Astrocyte (in vitro differentiated cells and primary cell): ENCODE measurements around the gene OGFOD3. TPM values are rescaled to one million over a fixed set of nuclear protein-coding genes. Genes with fewer than 3 reads are reported as not detected.
A peak's percentile ranks its signal among the peaks of the same experiment; 100 is the strongest.
"Not testable (repeated sequence)": the region's sequence is repeated elsewhere in the genome, so short reads cannot be mapped to it uniquely, and the experiment has no call there.

Experiments used
- DNase-seq: peaks from one replicate; pipeline ENCODE4 v3.0.0-alpha.2; 2010; ENCODE audit warnings: low read depth
- FAIRE-seq: peaks from 2 replicates; lab custom pipeline; 2011; peaks lifted over from hg19 to GRCh38; lab: Jason Lieb, UNC
- H2AFZ ChIP-seq: 2 replicates; pipeline ENCODE4 v1.6.0; 2012; ENCODE audit warnings: low read depth, low read length, inconsistent platforms
- H3K27ac ChIP-seq: 2 replicates; pipeline ENCODE4 v1.5.1; 2011; ENCODE audit warnings: low read depth, low read length, inconsistent platforms
- H3K27me3 ChIP-seq: 2 replicates; pipeline ENCODE4 v1.6.0; 2011; ENCODE audit warnings: low read length, inconsistent platforms; ENCODE audit not compliant: insufficient read depth
- H3K36me3 ChIP-seq: 2 replicates; pipeline ENCODE4 v1.5.1; 2011; ENCODE audit warnings: low read length, inconsistent platforms; ENCODE audit not compliant: insufficient read depth
- H3K4me1 ChIP-seq: 2 replicates; pipeline ENCODE4 v1.5.1; 2011; ENCODE audit warnings: low read length, inconsistent platforms; ENCODE audit not compliant: insufficient read depth
- H3K4me2 ChIP-seq: 2 replicates; pipeline ENCODE4 v1.6.0; 2012; ENCODE audit warnings: low read length, inconsistent platforms
- H3K4me3 ChIP-seq: 2 replicates; pipeline ENCODE4 v1.5.1; 2011; ENCODE audit warnings: low read depth, mild to moderate bottlenecking, low read length, inconsistent platforms; ENCODE audit not compliant: insufficient read depth
- H3K79me2 ChIP-seq: 2 replicates; pipeline ENCODE4 v1.6.0; 2012; ENCODE audit warnings: mild to moderate bottlenecking, low read length, inconsistent platforms; ENCODE audit not compliant: insufficient read depth
- H3K9ac ChIP-seq: 2 replicates; pipeline ENCODE4 v1.6.0; 2012; ENCODE audit warnings: mild to moderate bottlenecking, low read length, inconsistent platforms
- H3K9me3 ChIP-seq: 2 replicates; pipeline ENCODE4 v1.5.1; 2012; ENCODE audit warnings: low read depth, mild to moderate bottlenecking, low read length, inconsistent platforms; ENCODE audit not compliant: insufficient read depth
- H4K20me1 ChIP-seq: 2 replicates; pipeline ENCODE4 v1.6.0; 2012; ENCODE audit warnings: low read length, inconsistent platforms; ENCODE audit not compliant: insufficient read depth
- H3K27ac Mint-ChIP-seq: one replicate; pipeline ENCODE4 v1.8.0; 2021; ENCODE audit warnings: mild to moderate bottlenecking, mixed read lengths; ENCODE audit not compliant: unreplicated experiment
- H3K27me3 Mint-ChIP-seq: one replicate; pipeline ENCODE4 v1.8.0; 2021; ENCODE audit warnings: low read depth, mixed read lengths; ENCODE audit not compliant: unreplicated experiment
- H3K36me3 Mint-ChIP-seq: one replicate; pipeline ENCODE4 v1.8.0; 2021; ENCODE audit warnings: low read depth, mixed read lengths; ENCODE audit not compliant: unreplicated experiment
- H3K4me1 Mint-ChIP-seq: one replicate; pipeline ENCODE4 v1.8.0; 2021; ENCODE audit warnings: low read depth, mixed read lengths; ENCODE audit not compliant: unreplicated experiment
- H3K4me3 Mint-ChIP-seq: one replicate; pipeline ENCODE4 v1.8.0; 2021; ENCODE audit warnings: mild to moderate bottlenecking, moderate library complexity, mixed read lengths; ENCODE audit not compliant: unreplicated experiment
- H3K9me3 Mint-ChIP-seq: one replicate; pipeline ENCODE4 v1.8.0; 2021; ENCODE audit warnings: mild to moderate bottlenecking, mixed read lengths; ENCODE audit not compliant: unreplicated experiment
- EZH2 ChIP-seq: IDR thresholded peaks from 2 replicates; pipeline ENCODE4 v1.6.1; 2012; ENCODE audit warnings: mild to moderate bottlenecking, low read length, inconsistent platforms; ENCODE audit not compliant: insufficient read depth
- total RNA-seq: library from RNA; stranded (reverse); gene quantifications from 2 replicates; pipeline ENCODE4 v1.2.1, GENCODE V29; 2021
- TF ChIP-seq, protein P1 (sequence below): IDR thresholded peaks from 2 replicates; pipeline ENCODE4 v1.5.1; 2011; ENCODE audit warnings: low read depth, mild to moderate bottlenecking, inconsistent platforms, low read length, moderate library complexity; ENCODE audit not compliant: insufficient read depth

The OGFOD3 gene
- total RNA-seq, 1 donor from 2014 or later: 20.9 TPM

DNA sequence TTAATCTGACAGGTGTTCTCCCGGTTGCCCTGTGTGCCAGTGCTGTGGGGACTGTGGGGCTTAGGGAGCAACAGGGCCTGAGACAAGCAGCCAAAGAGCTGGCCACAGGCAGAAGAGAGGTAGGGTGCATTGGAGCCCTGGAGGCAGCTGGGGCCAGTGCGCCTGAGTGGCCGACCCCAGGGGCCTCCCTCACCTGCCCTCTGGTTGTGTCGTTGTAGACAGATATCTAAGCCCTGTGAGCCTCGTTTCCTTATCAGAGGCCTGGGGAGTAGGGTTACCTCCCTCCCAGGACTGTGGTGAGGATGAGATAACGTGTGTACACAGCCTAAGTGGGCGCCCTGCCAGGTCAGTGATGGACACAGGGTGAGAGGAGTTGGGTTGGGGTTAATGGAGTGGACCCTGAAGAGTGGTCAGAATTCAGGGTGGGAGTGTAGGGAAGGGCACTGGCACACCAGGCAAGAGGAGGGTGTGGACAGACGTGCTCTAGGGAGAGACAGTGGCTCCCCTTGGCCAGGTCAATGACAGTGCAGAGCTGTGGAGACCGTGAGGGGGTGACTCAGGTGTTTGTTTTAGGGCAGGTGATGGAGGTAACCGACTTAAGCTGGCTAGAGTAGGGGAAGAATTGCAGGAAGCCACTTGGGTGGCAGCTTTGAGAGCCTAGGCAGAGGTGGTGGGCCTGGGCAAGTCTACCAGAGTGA, 43.6 kb upstream of the OGFOD3 start:
- peaks cover 9% of the 10 kb centered on the region for H3K4me1 Mint-ChIP-seq
- FAIRE-seq: no peak

DNA sequence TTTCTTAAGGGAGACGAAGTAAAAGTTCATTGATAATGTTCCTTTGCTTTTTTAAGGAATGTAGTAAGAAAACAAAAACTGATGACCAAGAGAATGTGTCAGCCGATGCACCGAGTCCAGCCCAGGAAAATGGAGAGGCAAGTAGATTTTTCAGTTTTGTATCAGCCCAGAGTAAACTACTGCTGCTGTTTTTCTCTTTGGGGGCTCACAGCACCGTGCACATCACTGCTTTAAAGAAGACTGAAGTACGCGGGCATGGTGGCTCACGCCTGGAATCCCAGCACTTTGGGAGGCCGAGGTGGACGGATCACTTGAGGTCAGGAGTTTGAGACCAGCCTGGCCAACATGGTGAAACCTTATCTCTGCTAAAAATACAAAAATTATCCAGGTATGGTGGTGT, 41.5 kb upstream of the OGFOD3 start:
- H3K36me3 Mint-ChIP-seq: peaks cover 22% of the 10 kb centered on the region
- not testable (repeated sequence) for H3K9me3 ChIP-seq, H3K27ac ChIP-seq, H3K27me3 Mint-ChIP-seq, H2AFZ ChIP-seq, H3K9me3 Mint-ChIP-seq, H3K27ac Mint-ChIP-seq, FAIRE-seq, H3K9ac ChIP-seq, H3K27me3 ChIP-seq, H3K4me3 ChIP-seq, H3K4me2 ChIP-seq, H3K4me1 Mint-ChIP-seq, DNase-seq
- peak overlapping the region; percentile 94 for H3K4me3 Mint-ChIP-seq
- H3K4me1 ChIP-seq: peaks cover 12% of the 10 kb centered on the region
- H3K36me3 ChIP-seq: peaks cover 19% of the 10 kb centered on the region
- peaks cover 17% of the 10 kb centered on the region for H4K20me1 ChIP-seq
- peaks cover 14% of the 10 kb centered on the region for H3K79me2 ChIP-seq

More for the DNA sequence above, 43.6 kb upstream of the OGFOD3 start:
- Mint-ChIP-seq H3K9me3 (no peaks in the 10 kb centered on the region), H3K27me3 (no peaks in the 10 kb centered on the region), H3K36me3 (peaks cover 32% of the 10 kb centered on the region), H3K4me3 (no peak overlapping the region), H3K27ac (no peak overlapping the region)
- H3K4me2 ChIP-seq: no peak overlapping the region
- H3K4me3 ChIP-seq: no peak overlapping the region
- no peak overlapping the region for H3K27ac ChIP-seq
- H4K20me1 ChIP-seq: peaks cover 17% of the 10 kb centered on the region
- no peak overlapping the region for H2AFZ ChIP-seq
- H3K36me3 ChIP-seq: peaks cover 22% of the 10 kb centered on the region
- H3K4me1 ChIP-seq: peaks cover 12% of the 10 kb centered on the region
- H3K9me3 ChIP-seq: no peaks in the 10 kb centered on the region
- H3K27me3 ChIP-seq: no peaks in the 10 kb centered on the region
- no peak for TF ChIP-seq EZH2
- TF ChIP-seq, protein P1, sequence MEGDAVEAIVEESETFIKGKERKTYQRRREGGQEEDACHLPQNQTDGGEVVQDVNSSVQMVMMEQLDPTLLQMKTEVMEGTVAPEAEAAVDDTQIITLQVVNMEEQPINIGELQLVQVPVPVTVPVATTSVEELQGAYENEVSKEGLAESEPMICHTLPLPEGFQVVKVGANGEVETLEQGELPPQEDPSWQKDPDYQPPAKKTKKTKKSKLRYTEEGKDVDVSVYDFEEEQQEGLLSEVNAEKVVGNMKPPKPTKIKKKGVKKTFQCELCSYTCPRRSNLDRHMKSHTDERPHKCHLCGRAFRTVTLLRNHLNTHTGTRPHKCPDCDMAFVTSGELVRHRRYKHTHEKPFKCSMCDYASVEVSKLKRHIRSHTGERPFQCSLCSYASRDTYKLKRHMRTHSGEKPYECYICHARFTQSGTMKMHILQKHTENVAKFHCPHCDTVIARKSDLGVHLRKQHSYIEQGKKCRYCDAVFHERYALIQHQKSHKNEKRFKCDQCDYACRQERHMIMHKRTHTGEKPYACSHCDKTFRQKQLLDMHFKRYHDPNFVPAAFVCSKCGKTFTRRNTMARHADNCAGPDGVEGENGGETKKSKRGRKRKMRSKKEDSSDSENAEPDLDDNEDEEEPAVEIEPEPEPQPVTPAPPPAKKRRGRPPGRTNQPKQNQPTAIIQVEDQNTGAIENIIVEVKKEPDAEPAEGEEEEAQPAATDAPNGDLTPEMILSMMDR: no peak
- no peak overlapping the region for H3K9ac ChIP-seq
- H3K79me2 ChIP-seq: peaks cover 14% of the 10 kb centered on the region
- DNase-seq: no peak

DNA sequence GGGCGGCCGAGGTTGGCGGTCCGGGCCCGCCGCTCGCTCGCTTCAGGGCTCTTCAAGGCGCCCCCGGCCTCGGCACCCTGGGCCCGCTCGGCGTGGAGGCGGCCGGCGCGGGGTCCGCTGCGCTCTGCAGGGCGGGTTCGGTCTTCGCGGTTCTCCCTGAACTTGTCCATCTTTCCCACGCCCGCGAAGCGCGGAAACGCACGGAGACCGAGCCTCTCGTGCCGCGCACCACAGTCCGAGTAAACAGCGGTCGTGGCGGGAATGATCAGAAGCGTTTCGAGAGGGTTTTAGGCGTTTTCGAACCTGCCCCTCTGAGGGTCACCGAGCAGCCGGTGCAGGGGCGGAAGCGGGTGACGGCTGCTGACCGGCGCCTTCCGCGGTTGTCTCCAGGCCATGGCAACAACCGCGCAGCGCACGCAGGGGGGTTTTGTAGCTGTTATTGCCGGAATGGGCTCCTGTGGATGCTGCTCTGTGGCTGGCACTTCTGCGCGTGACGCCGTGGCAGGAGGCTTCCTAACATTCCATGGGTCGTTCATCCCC, 40.6 kb upstream of the OGFOD3 start:
- Mint-ChIP-seq H3K27ac (peak overlapping the region; percentile 81), H3K9me3 (no peaks in the 10 kb centered on the region), H3K4me3 (peak overlapping the region; percentile 94), H3K4me1 (peaks cover 9% of the 10 kb centered on the region), H3K36me3 (peaks cover 16% of the 10 kb centered on the region), H3K27me3 (no peaks in the 10 kb centered on the region)
- peaks cover 14% of the 10 kb centered on the region for H3K79me2 ChIP-seq
- H3K9me3 ChIP-seq: no peaks in the 10 kb centered on the region
- no peaks in the 10 kb centered on the region for H3K27me3 ChIP-seq
- peaks cover 11% of the 10 kb centered on the region for H3K36me3 ChIP-seq
- peak overlapping the region; percentile 93 for H3K9ac ChIP-seq
- H2AFZ ChIP-seq: peak overlapping the region; percentile 75
- peak; percentile 16 for DNase-seq
- peak overlapping the region; percentile 90 for H3K4me2 ChIP-seq
- FAIRE-seq: no peak
- TF ChIP-seq, protein P1: no peak
- peak overlapping the region; percentile 91 for H3K4me3 ChIP-seq
- H4K20me1 ChIP-seq: peaks cover 17% of the 10 kb centered on the region
- peak overlapping the region; percentile 71 for H3K27ac ChIP-seq
- peaks cover 12% of the 10 kb centered on the region for H3K4me1 ChIP-seq
